ENCODE data around the gene MTOR.

Gene MTOR

DNA sequence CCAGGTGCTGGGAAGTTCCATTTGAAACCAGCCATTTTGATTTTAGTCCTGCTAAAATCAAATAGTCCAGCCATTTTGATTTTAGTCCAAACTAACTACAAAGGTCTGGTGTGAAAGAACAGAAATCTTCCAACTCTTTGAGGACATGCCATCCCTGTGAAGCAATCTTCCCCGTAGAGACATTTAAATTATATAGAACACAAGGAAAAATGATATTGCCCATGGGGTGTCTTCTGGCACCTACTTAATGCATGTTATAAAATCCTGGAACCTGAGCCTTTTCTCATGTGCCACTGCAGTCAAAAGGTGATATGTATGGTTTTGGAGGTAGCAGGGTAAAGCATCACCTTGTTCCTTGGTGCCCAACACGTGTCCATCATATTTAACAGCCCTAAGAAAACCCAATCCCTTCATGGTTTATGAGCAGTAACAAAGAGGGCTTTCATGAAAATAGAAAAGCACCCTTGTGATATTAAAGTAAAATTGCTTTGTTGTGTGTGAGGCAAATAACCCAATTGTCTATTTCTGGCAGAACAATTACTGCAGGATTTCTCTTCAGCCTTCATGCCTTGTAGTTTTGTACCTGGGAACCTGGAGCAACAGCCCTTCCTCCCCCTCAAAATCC is 46.9 kb downstream of the MTOR start:
- TF ChIP-seq, protein P1, sequence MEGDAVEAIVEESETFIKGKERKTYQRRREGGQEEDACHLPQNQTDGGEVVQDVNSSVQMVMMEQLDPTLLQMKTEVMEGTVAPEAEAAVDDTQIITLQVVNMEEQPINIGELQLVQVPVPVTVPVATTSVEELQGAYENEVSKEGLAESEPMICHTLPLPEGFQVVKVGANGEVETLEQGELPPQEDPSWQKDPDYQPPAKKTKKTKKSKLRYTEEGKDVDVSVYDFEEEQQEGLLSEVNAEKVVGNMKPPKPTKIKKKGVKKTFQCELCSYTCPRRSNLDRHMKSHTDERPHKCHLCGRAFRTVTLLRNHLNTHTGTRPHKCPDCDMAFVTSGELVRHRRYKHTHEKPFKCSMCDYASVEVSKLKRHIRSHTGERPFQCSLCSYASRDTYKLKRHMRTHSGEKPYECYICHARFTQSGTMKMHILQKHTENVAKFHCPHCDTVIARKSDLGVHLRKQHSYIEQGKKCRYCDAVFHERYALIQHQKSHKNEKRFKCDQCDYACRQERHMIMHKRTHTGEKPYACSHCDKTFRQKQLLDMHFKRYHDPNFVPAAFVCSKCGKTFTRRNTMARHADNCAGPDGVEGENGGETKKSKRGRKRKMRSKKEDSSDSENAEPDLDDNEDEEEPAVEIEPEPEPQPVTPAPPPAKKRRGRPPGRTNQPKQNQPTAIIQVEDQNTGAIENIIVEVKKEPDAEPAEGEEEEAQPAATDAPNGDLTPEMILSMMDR (IDR thresholded peaks at IDR 0.05; ENCODE audit: borderline replicate concordance, insufficient read depth, low read depth, low read length), result no peak
- H3K4me3 ChIP-seq (ENCODE audit: low read depth, low read length), result no peak overlapping the region

DNA sequence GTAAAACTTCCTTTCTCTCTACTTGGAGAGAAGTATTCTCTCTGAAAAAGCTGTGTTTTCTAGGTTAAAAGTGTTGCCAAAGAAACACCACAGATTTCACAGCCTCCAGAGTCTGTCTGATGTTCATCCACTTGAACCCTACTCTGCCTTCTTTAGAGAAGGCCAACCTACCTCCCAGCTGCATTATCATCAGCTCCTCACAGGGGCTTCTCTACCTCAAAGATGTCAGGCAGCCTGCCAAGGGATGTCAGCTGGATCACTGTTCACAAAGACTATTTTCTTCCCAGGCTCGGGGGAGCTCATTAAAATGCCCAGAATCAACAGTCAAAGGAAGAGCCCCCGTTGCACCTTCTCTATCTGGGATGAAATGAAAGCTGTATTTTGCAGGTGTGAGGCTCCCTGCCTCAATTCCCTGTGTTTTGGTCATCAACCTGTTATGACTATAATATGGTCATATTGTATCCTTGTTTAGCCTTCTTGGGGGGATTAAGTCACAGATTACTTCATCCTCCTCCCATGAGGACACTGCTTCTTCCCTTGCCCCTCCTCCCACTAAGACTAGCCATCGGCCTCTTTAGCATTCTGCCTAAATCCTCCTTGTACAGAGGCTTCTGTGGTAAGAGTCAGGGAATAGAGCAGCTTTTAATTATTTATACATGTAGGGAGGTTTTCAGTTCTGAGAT is 47.5 kb downstream of the MTOR start:
- H3K4me3 ChIP-seq (ENCODE audit: low read depth, low read length), result no peak overlapping the region
- TF ChIP-seq, protein P1 (IDR thresholded peaks at IDR 0.05; ENCODE audit: borderline replicate concordance, insufficient read depth, low read depth, low read length), result no peak

GRCh38 chr1:11211925-11212587 is 50.3 kb downstream of the MTOR start:
- H3K4me3 ChIP-seq (ENCODE audit: low read depth, low read length), result no peak overlapping the region
- TF ChIP-seq, protein P1 (IDR thresholded peaks at IDR 0.05; ENCODE audit: borderline replicate concordance, insufficient read depth, low read depth, low read length), result no peak

- H3K4me3 ChIP-seq (ENCODE audit: low read depth, low read length), result no peak overlapping the region
- TF ChIP-seq, protein P1 (IDR thresholded peaks at IDR 0.05; ENCODE audit: borderline replicate concordance, insufficient read depth, low read depth, low read length), result no peak
Measured at GRCh38 chr1:11211461-11211860, 50.9 kb downstream of the MTOR start.

DNA sequence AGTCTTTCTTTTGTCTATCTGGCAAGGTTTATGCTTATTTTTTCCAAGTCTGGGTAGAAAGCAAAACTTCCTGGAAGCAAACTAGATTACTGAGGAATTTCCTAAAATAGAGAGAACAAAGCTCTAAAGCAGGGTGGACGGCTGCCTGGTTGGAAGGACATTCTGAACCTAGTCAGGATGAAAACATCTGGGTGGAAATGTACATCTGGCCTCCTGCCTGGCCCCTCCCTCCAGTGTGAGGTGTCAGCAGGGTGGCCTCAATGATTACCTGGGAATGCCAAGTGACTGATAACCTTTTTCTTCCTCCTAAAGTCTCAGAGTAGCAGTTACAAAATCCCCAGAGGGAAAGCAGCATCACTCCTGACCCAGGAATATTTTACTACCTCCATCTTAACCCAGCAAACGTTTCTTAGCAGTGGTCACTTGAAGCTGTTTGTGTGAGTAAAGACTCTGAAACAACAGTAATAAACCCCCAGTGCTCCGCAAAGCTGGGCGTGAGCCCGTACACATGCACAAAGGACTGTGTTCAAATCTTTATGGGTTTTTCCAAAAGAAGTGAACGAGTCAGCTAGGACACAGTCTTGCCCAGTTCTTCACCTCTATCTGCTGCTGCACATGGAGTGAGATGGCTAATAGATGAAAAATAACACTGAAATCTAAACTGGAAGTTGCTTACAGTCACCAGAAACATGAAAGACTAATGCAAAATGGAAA is 54.3 kb downstream of the MTOR start:
- TF ChIP-seq, protein P1 (IDR thresholded peaks at IDR 0.05; ENCODE audit: borderline replicate concordance, insufficient read depth, low read depth, low read length), result no peak
- H3K4me3 ChIP-seq (ENCODE audit: low read depth, low read length), result no peak overlapping the region

DNA sequence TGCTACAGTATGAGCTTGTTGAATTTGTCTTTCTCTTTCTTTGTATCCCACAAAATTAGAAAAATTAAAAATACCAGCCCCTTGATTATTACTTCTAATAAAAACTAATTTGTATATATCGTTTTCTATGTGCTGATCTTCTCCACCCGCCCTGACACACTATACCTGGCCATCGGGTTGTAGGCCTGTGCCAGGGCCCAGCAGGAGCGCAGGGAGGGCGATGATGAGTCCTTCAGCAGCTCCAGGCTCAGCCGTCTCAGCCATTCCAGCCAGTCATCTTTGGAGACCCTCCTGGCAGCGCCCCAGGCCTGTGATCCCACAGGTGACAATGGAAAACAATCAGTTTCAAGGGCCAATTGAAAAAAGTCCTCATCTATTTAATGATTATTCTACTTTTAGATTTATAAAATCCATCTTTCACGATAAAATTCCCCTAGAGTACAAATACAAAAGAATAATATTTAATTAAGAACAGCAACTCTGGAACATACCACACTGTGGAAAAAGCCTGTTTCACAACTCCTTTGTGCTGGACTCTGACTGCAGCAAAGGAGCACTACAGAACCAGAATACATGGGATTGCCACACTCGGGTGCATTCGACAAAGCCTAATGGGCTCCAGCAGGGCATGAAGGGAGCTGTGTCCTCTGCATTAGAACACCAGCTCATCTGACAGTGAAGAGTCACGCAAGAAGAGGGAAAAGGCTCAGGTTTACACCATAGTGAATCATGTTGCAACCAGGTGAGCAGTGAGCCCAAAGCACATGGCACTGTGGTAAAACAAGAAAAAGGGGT is 57.8 kb downstream of the MTOR start:
- H3K4me3 ChIP-seq (ENCODE audit: low read depth, low read length), result no peak overlapping the region
- TF ChIP-seq, protein P1 (IDR thresholded peaks at IDR 0.05; ENCODE audit: borderline replicate concordance, insufficient read depth, low read depth, low read length), result no peak
